ENCODE results near the gene KCNQ4.

- TF ChIP-seq CTCF (IDR thresholded peaks at IDR 0.05) (no peak), POLR2A (IDR thresholded peaks at IDR 0.05) (no peak)
Measured at GRCh38 chr1:40808444-40808843, 24.9 kb downstream of the KCNQ4 start.
